ENCODE results near the gene SHROOM2.

The SHROOM2 gene

GRCh38 chrX:9997524-9997923, 211.3 kb downstream of the SHROOM2 start:
- DNase-seq (ENCODE audit: low read depth in 2 of 3, low spot score in 1 of 3) = peak; percentile 49 to 61 (median 55)
